GM06990 (cell line): ENCODE measurements around the gene SMIM26.

ENCODE experiments used
- DNase-seq: peaks from one replicate; pipeline ENCODE4 v3.0.0-alpha.2; 2011; ENCODE audit not compliant: insufficient read length; ENCODE audit errors: extremely low read depth
- H3K27me3 ChIP-seq: replicated peaks from 2 replicates; pipeline ENCODE4 v1.6.0; 2011; ENCODE audit warnings: low read length; ENCODE audit not compliant: control insufficient read depth, insufficient read depth
- H3K36me3 ChIP-seq: 2 replicates; pipeline ENCODE4 v1.5.1; 2011; ENCODE audit warnings: low read length; ENCODE audit not compliant: control insufficient read depth, insufficient read depth
- H3K4me3 ChIP-seq: replicated peaks from 2 replicates; pipeline ENCODE4 v1.5.1; 2011; ENCODE audit warnings: low read depth, mild to moderate bottlenecking, control low read depth, low read length
- TF ChIP-seq, protein P1 (sequence below): IDR thresholded peaks from 2 replicates; pipeline ENCODE4 v1.5.1; 2011; ENCODE audit warnings: low read length, control low read depth, mild to moderate bottlenecking, inconsistent platforms; ENCODE audit not compliant: insufficient read depth, poor library complexity, severe bottlenecking

Gene SMIM26

DNA sequence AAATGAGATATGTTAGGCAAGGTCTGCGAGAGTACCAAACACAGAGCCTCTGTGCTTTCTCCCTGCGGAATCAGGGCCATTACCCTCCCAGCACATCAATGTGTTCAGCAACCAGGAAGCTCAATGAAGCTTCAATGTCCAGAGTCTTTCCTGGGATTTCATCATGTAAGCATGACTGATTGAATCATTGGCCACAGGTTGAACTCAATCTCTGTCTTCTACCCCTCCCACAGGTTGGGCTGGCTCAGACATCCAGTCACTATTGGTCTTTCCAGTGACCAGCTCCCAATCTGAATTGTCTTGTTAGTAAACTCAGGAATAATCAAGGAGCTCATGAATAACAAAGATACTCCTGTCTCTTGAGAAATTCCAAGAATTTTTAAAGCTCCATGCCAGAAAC lies 17.9 kb downstream of the SMIM26 start:
- Histone ChIP-seq H3K27me3 (no peaks in the 10 kb centered on the region), H3K36me3 (no peaks in the 10 kb centered on the region), H3K4me3 (no peak overlapping the region)
- TF ChIP-seq, protein P1, sequence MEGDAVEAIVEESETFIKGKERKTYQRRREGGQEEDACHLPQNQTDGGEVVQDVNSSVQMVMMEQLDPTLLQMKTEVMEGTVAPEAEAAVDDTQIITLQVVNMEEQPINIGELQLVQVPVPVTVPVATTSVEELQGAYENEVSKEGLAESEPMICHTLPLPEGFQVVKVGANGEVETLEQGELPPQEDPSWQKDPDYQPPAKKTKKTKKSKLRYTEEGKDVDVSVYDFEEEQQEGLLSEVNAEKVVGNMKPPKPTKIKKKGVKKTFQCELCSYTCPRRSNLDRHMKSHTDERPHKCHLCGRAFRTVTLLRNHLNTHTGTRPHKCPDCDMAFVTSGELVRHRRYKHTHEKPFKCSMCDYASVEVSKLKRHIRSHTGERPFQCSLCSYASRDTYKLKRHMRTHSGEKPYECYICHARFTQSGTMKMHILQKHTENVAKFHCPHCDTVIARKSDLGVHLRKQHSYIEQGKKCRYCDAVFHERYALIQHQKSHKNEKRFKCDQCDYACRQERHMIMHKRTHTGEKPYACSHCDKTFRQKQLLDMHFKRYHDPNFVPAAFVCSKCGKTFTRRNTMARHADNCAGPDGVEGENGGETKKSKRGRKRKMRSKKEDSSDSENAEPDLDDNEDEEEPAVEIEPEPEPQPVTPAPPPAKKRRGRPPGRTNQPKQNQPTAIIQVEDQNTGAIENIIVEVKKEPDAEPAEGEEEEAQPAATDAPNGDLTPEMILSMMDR, result no peak
- no peak for DNase-seq

DNA sequence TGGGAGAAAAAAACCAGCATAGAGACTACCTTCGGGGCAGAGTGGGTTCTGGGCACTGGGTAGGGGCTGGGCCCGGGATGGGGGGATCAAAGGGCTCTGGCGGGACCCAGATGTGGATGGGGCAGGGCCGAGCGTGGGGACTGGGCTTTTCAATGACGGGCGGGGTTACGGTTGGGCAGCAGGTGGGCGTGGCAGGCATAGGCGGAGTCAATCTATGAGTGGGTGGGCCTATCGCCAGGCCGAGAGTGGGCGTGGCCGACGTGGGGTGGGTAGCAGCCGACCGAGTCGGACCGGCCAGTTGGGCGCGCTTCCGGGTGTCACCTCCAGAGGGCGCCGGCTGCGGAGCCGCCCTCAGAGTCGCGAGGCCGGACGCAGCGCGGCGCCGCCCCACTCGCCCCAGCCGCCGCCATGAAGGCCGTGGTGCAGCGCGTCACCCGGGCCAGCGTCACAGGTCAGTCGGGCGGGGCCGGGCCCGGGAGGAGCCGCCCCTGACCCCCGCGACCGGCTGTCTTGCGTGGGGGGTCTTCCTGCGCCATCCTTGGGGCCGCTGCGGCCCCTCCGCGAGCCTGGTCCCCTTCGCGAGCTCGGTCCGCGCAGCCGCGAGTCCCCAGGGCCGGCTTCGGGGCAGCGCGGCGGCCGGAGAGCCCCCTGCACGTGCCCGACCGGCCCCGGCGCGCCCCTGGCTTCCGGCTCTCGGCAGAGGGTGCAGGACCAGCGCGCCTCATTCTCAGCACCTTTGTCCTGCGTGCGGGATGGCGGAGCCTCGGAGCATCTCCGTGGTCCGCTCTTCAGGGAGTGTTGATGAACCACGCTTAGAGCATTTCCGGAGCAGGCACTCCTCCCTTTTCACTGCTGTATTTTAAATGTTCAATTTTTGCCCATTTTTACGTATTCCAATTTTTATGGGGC lies 20.7 kb downstream of the SMIM26 start, which contains the start of gene DTD1:
Gene DTD1 (plus strand): TSS at position 390 of the 909 bp plus-strand sequence. CDS start 19 bp downstream, at position 409.
- no peaks in the 10 kb centered on the region for H3K36me3 ChIP-seq
- peak within 1 kb of the TSS; percentile 80 for H3K4me3 ChIP-seq
- TF ChIP-seq, protein P1, result peak; percentile 55
- H3K27me3 ChIP-seq, result no peaks in the 10 kb centered on the region
- DNase-seq, result peak; percentile 92

DNA sequence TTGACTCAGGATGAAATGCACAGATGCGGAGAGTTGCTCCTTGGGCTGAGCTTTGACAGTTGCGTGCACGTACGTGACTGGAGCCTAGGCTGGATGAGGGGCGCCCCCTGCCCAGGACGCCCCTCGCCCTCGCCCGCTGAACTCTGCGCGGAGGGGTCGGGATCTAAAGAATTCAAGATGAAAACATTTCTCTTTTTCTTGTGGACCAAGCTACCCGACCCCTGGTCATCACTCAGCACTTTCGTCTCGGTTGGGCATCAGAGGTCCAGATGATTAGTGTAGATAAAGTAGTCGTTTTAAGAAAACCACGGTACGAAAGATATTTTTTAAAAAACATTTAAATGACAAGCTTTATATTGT lies 21.3 kb downstream of the SMIM26 start:
- H3K4me3 ChIP-seq, result peak overlapping the region; percentile 80
- H3K27me3 ChIP-seq, result no peaks in the 10 kb centered on the region
- no peaks in the 10 kb centered on the region for H3K36me3 ChIP-seq
- DNase-seq, result no peak
- TF ChIP-seq, protein P1, result no peak

DNA sequence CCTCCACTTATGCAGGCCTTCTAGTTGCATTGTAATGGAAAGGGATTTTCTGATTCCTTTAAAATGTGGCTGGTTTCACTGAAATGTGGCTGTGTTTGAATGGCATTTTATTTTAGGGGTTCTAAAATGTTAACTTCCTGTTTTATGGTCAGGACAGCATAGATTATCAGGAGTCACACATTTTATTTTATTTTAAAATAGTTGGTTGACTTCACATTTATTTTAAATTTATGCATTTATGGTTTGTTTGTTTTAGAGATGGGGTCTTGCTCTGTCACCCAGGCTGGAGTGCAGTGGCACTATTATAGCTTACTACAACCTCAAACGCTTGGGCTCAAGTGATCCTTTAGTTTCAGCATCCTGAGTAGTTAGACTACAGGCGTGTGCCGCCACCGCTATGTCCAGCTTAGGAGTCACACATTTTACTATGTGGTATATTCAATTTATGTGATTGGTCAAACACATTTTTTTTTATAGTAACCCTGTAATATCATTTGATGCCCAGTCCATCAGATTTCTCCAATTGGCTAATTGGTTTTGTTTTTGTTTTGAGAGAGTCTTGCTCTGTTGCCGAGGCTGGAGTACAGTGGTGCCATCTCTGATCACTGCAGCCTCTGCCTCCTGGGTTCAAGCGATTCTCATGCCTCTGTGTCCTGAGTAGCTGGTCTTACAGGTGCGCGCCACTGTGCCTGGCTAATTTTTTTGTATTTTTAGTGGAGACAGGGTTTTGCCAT lies 22.9 kb downstream of the SMIM26 start:
- no peak for DNase-seq
- H3K4me3 ChIP-seq, result no peak overlapping the region
- H3K36me3 ChIP-seq, result no peaks in the 10 kb centered on the region
- TF ChIP-seq, protein P1, result no peak
- H3K27me3 ChIP-seq, result no peaks in the 10 kb centered on the region

DNA sequence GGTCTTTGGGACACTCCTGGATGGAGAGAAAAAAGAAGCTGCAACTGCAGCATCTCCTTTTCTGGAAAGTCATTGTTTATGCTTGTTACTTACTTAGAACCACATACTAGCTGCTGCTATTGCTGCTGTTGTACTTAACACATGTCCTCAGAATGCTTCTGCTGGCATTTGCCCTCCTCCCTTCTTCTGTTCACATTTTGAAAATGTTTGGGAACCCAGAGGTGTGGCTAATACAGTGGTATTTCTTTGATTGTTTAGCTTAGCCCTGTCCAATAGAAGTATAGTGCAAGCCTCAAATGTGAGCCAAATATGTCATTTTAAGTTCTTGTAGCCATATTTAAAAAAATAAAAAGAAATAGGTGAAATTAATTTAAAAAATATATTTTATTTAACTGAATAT lies 29.0 kb downstream of the SMIM26 start:
- no peaks in the 10 kb centered on the region for H3K27me3 ChIP-seq
- TF ChIP-seq, protein P1, result no peak
- no peaks in the 10 kb centered on the region; the same call in none of the 2 replicates for H3K36me3 ChIP-seq
- DNase-seq, result no peak
- H3K4me3 ChIP-seq, result no peak overlapping the region
